ENCODE measurements around the gene DENND4A.

GRCh38 chr15:65676123-65676522 lies 116.0 kb downstream of the DENND4A start:
- TF ChIP-seq CTCF (IDR thresholded peaks at IDR 0.05) (no peak), POLR2A (IDR thresholded peaks at IDR 0.05) (no peak)
